ENCODE measurements around the gene HTT.
A peak's percentile ranks its signal among the peaks of the same experiment; 100 is the strongest.

- peak; percentile 81 for TF ChIP-seq EZH2 (IDR thresholded peaks at IDR 0.05; ENCODE audit: low read length)
- no peak for TF ChIP-seq CTCF (optimal IDR thresholded peaks at IDR 0.05 in 1 of 3, IDR thresholded peaks at IDR 0.05 in 1 of 3, conservative IDR thresholded peaks at IDR 0.05 in 1 of 3; ENCODE audit: extremely low read depth in 1 of 3, insufficient read depth in 2 of 3, low read length in 3 of 3)
Observed at GRCh38 chr4:3286335-3287175, 212.1 kb downstream of the HTT start.
